Urinary bladder (tissue), 4 donors: ENCODE data around the gene CARD18. TPM values are rescaled to one million over a fixed set of nuclear protein-coding genes. Genes with fewer than 3 reads are reported as not detected.

ENCODE experiments used
- DNase-seq: peaks from one replicate; pipeline ENCODE4 v3.0.0-alpha.2; 2015; ENCODE audit errors: extremely low spot score
- H3K27ac ChIP-seq: one replicate; pipeline ENCODE4 v1.5.1; 2013; ENCODE audit warnings: low read depth, mild to moderate bottlenecking, moderate library complexity
- H3K36me3 ChIP-seq: one replicate; pipeline ENCODE4 v1.6.1; 2013; ENCODE audit warnings: mild to moderate bottlenecking, moderate library complexity; ENCODE audit not compliant: insufficient read depth
- H3K4me1 ChIP-seq: one replicate; pipeline ENCODE4 v1.6.1; 2013; ENCODE audit warnings: mild to moderate bottlenecking, moderate library complexity; ENCODE audit not compliant: insufficient read depth
- H3K4me3 ChIP-seq: one replicate; pipeline ENCODE4 v1.5.1; 2013; ENCODE audit warnings: low read depth, low read length
- WGBS: extraction: QIAGEN DNeasy Blood & Tissue Kit; methylation state at CpG from one replicate; pipeline ENCODE4 v1.1.7; 2013; 5-methylcytosine and 5-hydroxymethylcytosine counted together
- polyA plus RNA-seq: library from polyadenylated mRNA; stranded (reverse); fragments of 200-250 nt; gene quantifications from one replicate; pipeline ENCODE4 v1.2.3, GENCODE V29; 2013
- total RNA-seq: library from RNA; depleted of rRNA; stranded (reverse); fragments of >200 nt; gene quantifications from one replicate; pipeline ENCODE4 v1.2.3, GENCODE V29; 2014
- donor health status: healthy with polysubstance abuse.
- donor health status: healthy.

CARD18 gene
- total and polyA plus RNA-seq, 2 donors, result not detected

DNA sequence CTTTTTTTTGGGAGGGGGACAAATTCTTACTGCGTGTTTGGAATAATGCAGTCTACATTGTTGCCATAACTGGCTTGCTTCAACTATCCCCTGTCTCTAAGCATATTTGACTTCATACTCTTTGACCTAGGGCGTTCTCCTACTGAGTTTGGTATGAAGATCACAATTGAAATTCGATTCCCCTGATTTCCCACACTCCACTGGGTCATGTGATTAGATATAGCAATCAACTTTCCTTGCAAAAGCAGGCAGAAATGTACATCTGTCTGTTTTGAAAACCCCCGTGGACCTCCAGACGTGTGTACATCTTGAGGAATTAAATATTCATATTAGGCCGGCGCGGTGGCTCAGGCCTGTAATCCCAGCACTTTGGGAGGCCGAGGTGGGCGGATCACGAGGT lies 13.8 kb upstream of the CARD18 start:
- WGBS, result 93% methylated on average over 11 of the region's 11 CpGs

DNA sequence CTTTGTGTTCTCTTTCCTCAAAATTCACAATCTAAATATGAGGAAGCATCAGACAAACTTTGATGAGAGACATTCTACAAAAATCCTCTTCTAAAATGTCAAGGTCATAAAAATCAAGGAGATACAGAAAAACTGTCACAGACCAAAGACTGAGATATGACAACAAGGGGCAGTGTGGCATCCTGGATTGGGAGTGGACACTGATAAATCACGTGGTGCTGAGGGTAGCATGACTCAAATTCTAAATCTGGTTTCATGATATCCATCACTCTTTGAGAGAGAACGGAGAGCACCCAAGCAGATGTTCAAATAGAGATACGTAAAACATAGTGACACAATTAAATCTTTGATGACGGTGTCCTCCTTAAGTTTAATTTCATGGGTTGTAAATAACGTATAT lies 13.0 kb upstream of the CARD18 start:
- Histone ChIP-seq H3K4me3 (no peak overlapping the region), H3K36me3 (no peaks in the 10 kb centered on the region), H3K27ac (no peak overlapping the region), H3K4me1 (no peaks in the 10 kb centered on the region)
- 86% methylated on average over 5 of the region's 5 CpGs for WGBS
- no peak for DNase-seq

More for the DNA sequence above, 13.8 kb upstream of the CARD18 start:
- H3K4me3 ChIP-seq, result no peak overlapping the region
- H3K36me3 ChIP-seq, result no peaks in the 10 kb centered on the region
- DNase-seq, result no peak
- no peaks in the 10 kb centered on the region for H3K4me1 ChIP-seq
- H3K27ac ChIP-seq, result no peak overlapping the region

DNA sequence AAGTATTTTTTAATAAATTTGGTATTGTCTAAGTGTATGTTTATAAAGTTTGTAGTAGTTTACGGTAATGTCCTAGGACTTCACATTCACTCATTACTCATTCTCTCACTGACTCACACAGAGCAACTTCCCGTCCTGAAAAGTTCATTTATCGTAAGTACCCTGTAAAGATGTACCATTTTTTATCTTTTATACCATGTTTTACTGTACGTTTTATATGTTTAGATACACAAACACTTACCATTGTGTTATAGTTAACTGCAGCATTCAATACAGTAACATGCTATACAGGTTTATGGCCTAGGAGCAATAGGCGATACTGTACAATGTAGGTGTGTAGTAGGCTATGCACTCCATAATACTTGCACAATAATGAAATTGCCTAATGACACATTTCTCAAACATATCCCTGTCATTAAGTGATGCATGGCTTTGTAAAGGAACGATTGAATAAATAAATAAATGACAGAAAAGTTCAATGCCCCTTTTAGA lies 12.5 kb upstream of the CARD18 start:
- 86% methylated on average over 6 of the region's 6 CpGs for WGBS

DNA sequence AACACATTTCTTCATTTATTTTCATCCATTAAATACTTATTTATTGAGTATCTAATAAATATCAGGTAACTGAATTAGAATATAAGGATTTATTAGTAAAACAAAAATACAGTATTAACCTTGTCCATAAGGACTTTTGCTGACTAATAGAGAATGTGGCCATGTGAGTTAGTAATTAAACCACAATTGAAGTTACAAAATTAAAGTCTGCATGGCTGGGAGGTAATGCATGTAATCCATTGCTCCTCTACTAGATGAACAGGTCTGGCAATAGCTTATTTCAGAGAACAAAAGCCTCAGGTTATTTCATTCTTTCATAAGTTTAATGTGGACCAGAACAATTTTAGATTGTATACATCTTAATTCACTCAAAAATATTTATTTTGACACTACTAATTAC lies 9.9 kb upstream of the CARD18 start:
- DNase-seq, result no peak
- no peaks in the 10 kb centered on the region for H3K36me3 ChIP-seq
- no peaks in the 10 kb centered on the region for H3K4me1 ChIP-seq
- no peak overlapping the region for H3K4me3 ChIP-seq
- H3K27ac ChIP-seq, result no peak overlapping the region

More for the DNA sequence above, 12.5 kb upstream of the CARD18 start:
- Histone ChIP-seq H3K4me3 (no peak overlapping the region), H3K27ac (no peak overlapping the region), H3K4me1 (no peaks in the 10 kb centered on the region), H3K36me3 (no peaks in the 10 kb centered on the region)
- DNase-seq, result no peak

DNA sequence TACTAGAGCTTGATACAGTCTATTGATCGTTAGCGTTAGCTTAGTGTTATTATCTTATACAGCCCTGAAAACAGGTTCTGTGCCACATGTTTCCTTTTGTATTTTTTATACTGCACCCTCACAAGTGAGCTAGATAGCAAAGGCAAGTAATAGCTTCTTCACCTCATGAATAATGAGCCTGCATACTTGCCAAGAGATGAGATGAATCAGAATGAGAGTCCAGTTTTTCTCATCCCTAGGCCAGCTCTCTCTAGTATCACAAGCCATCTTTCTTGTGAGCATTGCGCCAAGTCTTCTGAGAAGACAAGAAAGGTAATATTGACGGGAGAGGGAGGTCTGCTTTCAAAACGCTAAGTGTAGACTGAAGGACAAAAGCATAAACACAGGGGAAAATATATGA lies 8.7 kb upstream of the CARD18 start:
- 89% methylated on average over 5 of the region's 5 CpGs for WGBS
- H3K36me3 ChIP-seq, result no peaks in the 10 kb centered on the region
- no peak overlapping the region for H3K4me3 ChIP-seq
- H3K4me1 ChIP-seq, result no peaks in the 10 kb centered on the region
- no peak overlapping the region for H3K27ac ChIP-seq
- no peak for DNase-seq

DNA sequence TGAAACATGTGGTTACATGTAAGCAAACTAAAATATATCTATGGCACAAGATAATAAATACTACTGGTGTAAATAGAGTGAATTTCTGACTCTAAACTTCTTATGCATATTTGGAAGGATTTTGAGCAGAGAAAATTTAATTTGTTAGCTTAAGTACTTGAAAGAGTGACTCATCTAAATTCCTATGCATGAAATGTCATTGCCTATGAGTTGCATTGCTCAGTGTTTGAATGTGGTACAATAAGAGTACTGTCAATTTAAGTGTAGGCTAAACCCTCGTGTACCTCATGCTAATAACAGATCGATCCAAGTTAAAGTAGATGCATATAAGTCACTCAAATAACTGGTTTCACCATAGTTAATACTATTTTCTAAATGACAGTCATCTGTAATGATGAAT lies 5.3 kb upstream of the CARD18 start:
- no peaks in the 10 kb centered on the region for H3K36me3 ChIP-seq
- H3K27ac ChIP-seq, result no peak overlapping the region
- no peak for DNase-seq
- no peaks in the 10 kb centered on the region for H3K4me1 ChIP-seq
- WGBS, result 76% methylated on average over 2 of the region's 2 CpGs
- no peak overlapping the region for H3K4me3 ChIP-seq

DNA sequence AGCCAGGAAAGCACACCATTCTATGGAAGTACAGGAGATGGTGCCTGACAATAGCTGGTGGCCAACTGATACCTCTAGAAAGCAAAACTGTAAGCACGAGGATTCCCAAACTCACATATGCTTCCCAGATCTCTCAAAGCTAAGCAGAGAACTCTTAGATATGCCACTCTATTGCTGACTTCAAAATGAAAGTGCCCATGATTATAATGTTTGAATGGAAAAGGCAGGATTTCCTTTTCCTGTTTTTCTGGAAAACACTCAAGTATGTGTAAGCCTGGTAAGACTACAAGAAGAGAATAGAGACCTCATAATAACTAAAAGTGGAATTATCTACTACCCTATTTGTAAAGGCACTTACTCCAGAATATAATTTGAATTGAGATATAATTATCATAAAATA lies 2.6 kb upstream of the CARD18 start:
- no peak for DNase-seq
- no peak overlapping the region for H3K27ac ChIP-seq
- no peak overlapping the region for H3K4me3 ChIP-seq
- whole genome bisulfite sequencing, result 85% methylated on average over 1 of the region's 1 CpG
- H3K4me1 ChIP-seq, result no peaks in the 10 kb centered on the region
- no peaks in the 10 kb centered on the region for H3K36me3 ChIP-seq

DNA sequence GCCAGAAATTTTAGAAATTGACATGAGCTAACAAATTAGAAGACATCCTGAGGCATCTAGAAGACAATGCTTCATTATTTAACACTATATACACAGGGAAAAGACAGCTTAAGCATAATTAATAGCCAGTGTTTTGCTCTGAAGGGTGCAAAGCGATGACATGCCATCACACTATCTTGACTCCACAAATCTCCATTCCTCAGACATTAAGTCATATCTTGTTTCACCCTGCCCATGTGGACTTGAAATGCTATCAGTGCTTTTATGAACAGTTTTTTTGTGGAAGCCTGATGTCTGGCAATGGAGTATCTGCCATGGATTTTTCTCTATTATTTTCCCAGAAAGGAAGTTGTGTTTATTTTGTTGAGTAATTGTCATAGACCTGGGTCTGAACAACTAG lies 2.3 kb downstream of the CARD18 start:
- Histone ChIP-seq H3K4me3 (no peak overlapping the region), H3K36me3 (no peaks in the 10 kb centered on the region), H3K4me1 (no peaks in the 10 kb centered on the region), H3K27ac (no peak overlapping the region)
- WGBS, result 91% methylated on average over 1 of the region's 1 CpG
- DNase-seq, result no peak

DNA sequence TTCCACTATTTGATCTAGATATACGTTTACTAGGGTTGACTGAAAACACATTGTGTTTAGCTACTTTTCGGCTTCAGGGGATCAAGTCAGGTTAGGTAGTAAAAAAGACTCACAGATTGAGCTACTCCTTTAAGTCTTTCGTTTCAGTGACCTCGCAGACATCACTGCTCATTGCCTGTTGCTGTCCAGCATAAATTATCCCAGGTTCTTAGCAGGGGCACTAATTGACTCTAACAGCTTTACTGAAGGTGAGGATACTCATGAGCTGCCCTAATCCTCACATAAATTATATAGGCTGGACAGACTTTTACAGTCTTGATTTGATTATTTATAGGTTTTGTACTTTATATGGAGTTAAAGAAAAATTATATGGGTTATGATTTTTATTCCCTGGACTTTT lies 3.7 kb downstream of the CARD18 start:
- Histone ChIP-seq H3K27ac (no peak overlapping the region), H3K36me3 (no peaks in the 10 kb centered on the region), H3K4me3 (no peak overlapping the region), H3K4me1 (no peaks in the 10 kb centered on the region)
- DNase-seq, result no peak
- 58% methylated on average over 4 of the region's 4 CpGs for WGBS

DNA sequence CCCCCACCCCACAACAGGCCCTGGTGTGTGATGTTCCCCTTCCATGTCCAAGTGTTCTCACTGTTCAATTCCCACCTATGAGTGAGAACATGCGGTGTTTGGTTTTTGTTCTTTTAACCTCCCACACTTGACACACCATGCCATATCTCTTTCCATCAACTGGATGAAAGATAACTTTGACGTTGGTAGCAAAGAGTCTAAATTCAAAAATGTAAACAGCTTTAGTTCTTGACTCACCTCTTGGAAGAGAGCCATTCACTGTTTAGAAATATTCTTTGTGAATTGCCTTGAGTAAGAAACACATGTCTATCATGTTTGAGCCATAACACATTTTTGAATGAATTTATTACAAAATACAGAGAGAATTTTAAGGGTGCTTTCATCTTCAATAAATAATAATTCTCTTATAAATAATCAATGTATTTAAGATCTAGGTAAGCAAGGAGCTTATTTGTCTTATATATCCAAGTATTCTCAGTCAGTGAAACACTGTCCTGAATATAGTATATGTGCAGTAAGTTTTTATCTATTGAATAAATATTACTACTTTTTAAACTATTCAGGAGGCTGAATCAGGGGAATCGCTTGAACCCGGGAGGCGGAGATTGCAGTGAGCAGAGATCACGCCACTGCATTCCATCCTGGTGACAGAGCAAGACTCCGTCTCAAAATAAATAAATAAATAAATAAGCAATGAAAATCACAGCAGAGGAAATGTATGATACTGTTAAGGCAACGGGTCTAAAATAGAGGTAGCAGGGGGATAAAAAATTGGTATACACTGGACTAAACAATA lies 6.7 kb downstream of the CARD18 start:
- H3K27ac ChIP-seq, result no peak overlapping the region
- H3K36me3 ChIP-seq, result no peaks in the 10 kb centered on the region
- 84% methylated on average over 8 of the region's 8 CpGs for WGBS
- no peaks in the 10 kb centered on the region for H3K4me1 ChIP-seq
- no peak for DNase-seq
- H3K4me3 ChIP-seq, result no peak overlapping the region

DNA sequence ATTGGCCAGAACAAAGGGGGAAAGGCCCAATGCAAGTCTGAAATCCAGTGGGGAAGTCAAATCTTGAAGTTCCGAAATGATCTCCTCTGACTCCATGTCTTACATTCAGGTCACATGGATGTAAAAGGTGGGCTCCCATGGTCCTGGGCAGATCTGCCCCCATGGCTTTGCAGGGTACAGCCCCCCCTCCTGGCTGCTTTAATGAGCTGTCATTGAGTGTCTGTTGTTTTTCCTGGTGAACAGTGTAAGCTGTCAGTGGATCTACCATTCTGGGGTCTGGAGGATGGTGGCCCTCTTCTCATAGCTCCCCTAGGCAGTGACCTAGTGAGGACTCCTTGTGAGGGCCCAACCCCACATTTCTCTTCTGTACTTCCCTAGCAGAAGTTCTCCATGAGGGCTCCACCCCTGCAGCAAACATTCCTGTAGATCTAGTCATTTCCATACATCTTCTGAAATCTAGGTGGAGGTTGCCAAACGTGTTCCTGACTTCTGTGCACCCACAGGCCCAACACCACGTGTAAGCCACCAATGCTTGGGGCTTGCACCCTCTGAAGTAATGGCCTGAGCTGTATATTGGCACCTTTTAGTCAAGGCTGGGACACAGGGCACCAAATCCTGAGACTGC lies 9.3 kb downstream of the CARD18 start:
- 64% methylated on average over 3 of the region's 3 CpGs for WGBS
- Histone ChIP-seq H3K4me3 (no peak overlapping the region), H3K36me3 (no peaks in the 10 kb centered on the region), H3K27ac (no peak overlapping the region), H3K4me1 (no peaks in the 10 kb centered on the region)
- DNase-seq, result no peak

DNA sequence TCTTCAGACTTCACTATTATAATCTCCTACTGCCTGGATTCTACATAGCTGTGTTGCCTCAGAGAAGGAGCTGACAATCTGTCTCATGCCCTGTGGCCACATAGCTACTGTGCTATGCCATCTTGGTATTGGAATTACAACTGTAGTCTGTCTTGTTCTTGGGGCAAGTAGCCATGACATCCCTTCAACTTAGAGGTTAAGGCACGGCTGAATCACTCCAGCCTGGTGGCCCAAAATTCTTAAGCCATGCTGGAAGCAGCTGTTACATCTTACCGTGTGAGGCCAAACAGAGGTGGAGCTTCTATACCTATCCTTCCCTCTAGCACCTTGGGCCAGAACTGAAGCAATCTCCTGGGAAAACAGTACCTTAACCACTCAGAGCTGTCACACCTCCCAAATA lies 14.8 kb downstream of the CARD18 start:
- no peaks in the 10 kb centered on the region for H3K4me1 ChIP-seq
- DNase-seq, result no peak
- 84% methylated on average over 2 of the region's 2 CpGs for WGBS

DNA sequence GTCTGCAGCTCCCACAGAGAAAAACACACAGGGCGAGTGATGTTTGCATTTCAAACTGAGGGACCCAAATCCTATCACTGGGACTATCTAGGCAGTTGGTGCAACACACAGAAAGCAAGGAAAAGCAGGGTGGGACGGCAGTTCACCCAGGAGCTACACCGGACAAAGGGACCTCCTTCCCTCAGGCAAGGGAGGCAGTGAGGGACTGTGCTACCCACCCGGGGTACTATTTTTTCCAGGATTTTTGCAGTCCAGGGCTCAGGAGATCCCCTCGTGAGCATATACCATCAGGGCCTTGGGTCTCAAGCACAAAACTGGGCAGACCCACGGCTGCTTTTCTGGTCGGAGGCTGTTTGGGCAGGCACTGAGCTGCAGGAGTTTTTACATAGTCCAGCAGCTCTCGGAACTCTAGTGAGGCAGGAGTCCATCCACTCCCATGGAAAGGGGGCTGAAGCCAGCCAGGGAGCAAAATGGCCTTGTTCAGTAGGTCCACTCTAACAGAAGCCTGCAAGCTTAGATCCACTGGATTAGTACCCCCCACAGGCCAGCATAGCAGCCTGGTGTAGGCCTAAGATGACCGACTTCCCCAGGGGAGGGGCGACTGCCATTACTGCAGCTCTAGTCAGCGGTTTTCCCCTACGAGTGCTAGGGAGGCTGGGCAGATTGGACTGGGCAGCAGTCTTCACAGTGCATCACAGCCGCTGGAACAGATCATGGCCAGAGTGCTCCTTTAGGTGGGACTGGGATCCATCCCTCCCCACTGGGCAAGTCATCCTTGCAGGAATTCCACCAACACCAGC lies 28.2 kb downstream of the CARD18 start:
- H3K36me3 ChIP-seq, result no peaks in the 10 kb centered on the region
- no peak for DNase-seq
- H3K27ac ChIP-seq, result no peak overlapping the region
- H3K4me3 ChIP-seq, result no peak overlapping the region
- no peaks in the 10 kb centered on the region for H3K4me1 ChIP-seq
- 85% methylated on average over 13 of the region's 13 CpGs for WGBS

More for the DNA sequence above, 14.8 kb downstream of the CARD18 start:
- Histone ChIP-seq H3K27ac (no peak overlapping the region), H3K36me3 (no peaks in the 10 kb centered on the region), H3K4me3 (no peak overlapping the region)

DNA sequence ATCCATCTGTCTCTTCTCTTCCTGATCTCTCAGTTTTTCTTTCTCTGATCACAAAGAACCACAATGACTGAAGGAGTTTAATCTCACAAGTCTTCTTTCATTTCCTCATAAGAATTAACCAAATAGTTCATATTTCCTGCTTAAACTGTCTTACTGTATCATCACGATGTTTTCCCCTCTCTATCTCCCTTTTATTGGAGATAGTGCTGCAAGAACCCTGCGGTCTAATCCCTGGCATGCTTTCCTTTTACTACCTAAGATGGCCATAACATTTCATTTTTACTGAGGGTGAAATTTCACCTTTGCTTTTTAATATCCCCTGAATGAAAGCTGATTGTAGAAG lies 28.9 kb downstream of the CARD18 start:
- Histone ChIP-seq H3K27ac (no peak overlapping the region), H3K4me3 (no peak overlapping the region), H3K4me1 (no peaks in the 10 kb centered on the region), H3K36me3 (no peaks in the 10 kb centered on the region)
- no peak for DNase-seq
- WGBS, result 37% methylated on average over 2 of the region's 2 CpGs
